Measurements from ENCODE around the gene C6orf136.

- TF ChIP-seq CTCF (conservative IDR thresholded peaks at IDR 0.05 in 1 of 2, IDR thresholded peaks at IDR 0.05 in 1 of 2; ENCODE audit: extremely low read depth in 1 of 2, insufficient read depth in 1 of 2, low read depth in 1 of 2, low read length in 2 of 2): no peak
- TF ChIP-seq EZH2 (IDR thresholded peaks at IDR 0.05; ENCODE audit: borderline replicate concordance, low read length): no peak
These were observed 44.9 kb upstream of the C6orf136 start for GRCh38 chr6:30601815-30602641.
